K562 (cell line): Measurements from ENCODE around the gene INPPL1. TPM values are rescaled to one million over a fixed set of nuclear protein-coding genes. Genes with fewer than 3 reads are reported as not detected.

Source experiments
- MBD2 ChIP-seq: sonication (generic); IDR thresholded peaks from 2 replicates; pipeline ENCODE4 v1.6.1; 2016; ENCODE audit warnings: low read depth, borderline replicate concordance
- MCM7 ChIP-seq, 2 experiments: fragments of 450-650 bp; IDR thresholded peaks; 2 replicates each; pipeline ENCODE4 v1.6.1; 2016 to 2018
- MEIS2 ChIP-seq: fragments of 450-650 bp; IDR thresholded peaks from 2 replicates; pipeline ENCODE4 v1.6.1; 2014; ENCODE audit warnings: mild to moderate bottlenecking; ENCODE audit not compliant: partially characterized antibody
- MTA2 ChIP-seq: fragments of 450-650 bp; IDR thresholded peaks from 2 replicates; pipeline ENCODE4 v1.6.1; 2016; ENCODE audit warnings: low read depth
- TCFL5 ChIP-seq: fragments of 250-450 bp; sonication (Bioruptor Pico); conservative IDR thresholded peaks from 2 replicates; pipeline ENCODE4 v1.6.1; 2021; ENCODE audit warnings: mild to moderate bottlenecking, moderate library complexity, matching md5 sums
- polyA plus RNA-seq, 8 experiments: library from polyadenylated mRNA; depleted of rRNA in 4 of 8; stranded (reverse) in 5 of 8; unstranded in 3 of 8; fragments of >200 nt; fragmentation: Nextera tagmentation in 2 of 8; fragmentation: Illumina TruSeq in 1 of 8; extraction: Ambion mirVana in 2 of 8; extraction: Trizol in 1 of 8; gene quantifications; 2 replicates each; pipeline versions ENCODE4 v1.2.1 to v1.2.3, GENCODE V29; 2011 to 2014; ENCODE audit warnings: inconsistent platforms in 1 of 8, missing spikeins in 1 of 8
- total RNA-seq, 7 experiments: library from RNA; depleted of rRNA in 6 of 7; stranded (reverse); fragments of >200 nt in 6 of 7; fragmentation: Illumina TruSeq in 2 of 7; extraction: Trizol in 2 of 7; gene quantifications; 2 replicates each; pipeline versions ENCODE4 v1.2.1 to v1.2.3, GENCODE V29; 2011 to 2021; ENCODE audit warnings: low replicate concordance in 1 of 7
- TF ChIP-seq, protein P1 (sequence below): fragments of 450-650 bp; IDR thresholded peaks from 2 replicates; pipeline ENCODE4 v1.6.1; 2016; ENCODE audit warnings: mild to moderate bottlenecking, moderate library complexity
- TF ChIP-seq, protein P2 (sequence below): fragments of 250-450 bp; sonication (Bioruptor Pico); IDR thresholded peaks from 2 replicates; pipeline ENCODE4 v1.8.0; 2022; ENCODE audit warnings: moderate library complexity, mild to moderate bottlenecking, inconsistent platforms
- TF ChIP-seq, protein P3 (sequence below): sonication (generic); formaldehyde crosslinking; IDR thresholded peaks from 2 replicates; pipeline ENCODE4 v1.8.1; 2022; ENCODE audit warnings: missing genetic modification reagents
- TF ChIP-seq, protein P4 (sequence below): sonication (generic); formaldehyde crosslinking; IDR thresholded peaks from 2 replicates; pipeline ENCODE4 v1.8.1; 2023; ENCODE audit warnings: mild to moderate bottlenecking, missing genetic modification reagents
- TF ChIP-seq, protein P5 (sequence below): sonication (generic); formaldehyde crosslinking; IDR thresholded peaks from 2 replicates; pipeline ENCODE4 v1.8.0; 2022; ENCODE audit warnings: mild to moderate bottlenecking, missing genetic modification reagents, borderline replicate concordance

Gene INPPL1
- total and polyA plus RNA-seq, 9 of the 15 experiments (the other 6 are each of a cell fraction or from before 2014, with no cell fraction given) = 0.55 to 137 (median 61.6) TPM

DNA sequence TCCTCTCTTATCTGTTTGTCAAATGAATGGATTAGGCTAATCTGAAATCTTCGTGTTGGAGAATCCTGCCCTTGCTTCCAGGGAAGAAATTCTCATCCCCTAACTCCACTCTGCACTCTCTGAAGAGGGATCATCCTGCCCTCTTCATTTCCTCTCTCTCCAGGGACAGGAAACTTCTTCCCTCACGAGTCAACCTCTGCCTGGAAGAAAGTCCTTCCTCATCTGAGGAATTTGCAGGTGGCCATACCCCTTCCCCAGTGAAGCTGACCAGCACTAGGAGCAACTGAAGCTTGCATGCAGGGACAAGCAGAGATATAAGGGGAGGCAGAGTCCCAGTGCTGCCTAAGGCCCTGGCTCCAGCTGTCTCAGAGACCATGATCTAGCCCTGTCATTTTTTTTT, 23.0 kb downstream of the INPPL1 start (continued):
- TF ChIP-seq, protein P1, sequence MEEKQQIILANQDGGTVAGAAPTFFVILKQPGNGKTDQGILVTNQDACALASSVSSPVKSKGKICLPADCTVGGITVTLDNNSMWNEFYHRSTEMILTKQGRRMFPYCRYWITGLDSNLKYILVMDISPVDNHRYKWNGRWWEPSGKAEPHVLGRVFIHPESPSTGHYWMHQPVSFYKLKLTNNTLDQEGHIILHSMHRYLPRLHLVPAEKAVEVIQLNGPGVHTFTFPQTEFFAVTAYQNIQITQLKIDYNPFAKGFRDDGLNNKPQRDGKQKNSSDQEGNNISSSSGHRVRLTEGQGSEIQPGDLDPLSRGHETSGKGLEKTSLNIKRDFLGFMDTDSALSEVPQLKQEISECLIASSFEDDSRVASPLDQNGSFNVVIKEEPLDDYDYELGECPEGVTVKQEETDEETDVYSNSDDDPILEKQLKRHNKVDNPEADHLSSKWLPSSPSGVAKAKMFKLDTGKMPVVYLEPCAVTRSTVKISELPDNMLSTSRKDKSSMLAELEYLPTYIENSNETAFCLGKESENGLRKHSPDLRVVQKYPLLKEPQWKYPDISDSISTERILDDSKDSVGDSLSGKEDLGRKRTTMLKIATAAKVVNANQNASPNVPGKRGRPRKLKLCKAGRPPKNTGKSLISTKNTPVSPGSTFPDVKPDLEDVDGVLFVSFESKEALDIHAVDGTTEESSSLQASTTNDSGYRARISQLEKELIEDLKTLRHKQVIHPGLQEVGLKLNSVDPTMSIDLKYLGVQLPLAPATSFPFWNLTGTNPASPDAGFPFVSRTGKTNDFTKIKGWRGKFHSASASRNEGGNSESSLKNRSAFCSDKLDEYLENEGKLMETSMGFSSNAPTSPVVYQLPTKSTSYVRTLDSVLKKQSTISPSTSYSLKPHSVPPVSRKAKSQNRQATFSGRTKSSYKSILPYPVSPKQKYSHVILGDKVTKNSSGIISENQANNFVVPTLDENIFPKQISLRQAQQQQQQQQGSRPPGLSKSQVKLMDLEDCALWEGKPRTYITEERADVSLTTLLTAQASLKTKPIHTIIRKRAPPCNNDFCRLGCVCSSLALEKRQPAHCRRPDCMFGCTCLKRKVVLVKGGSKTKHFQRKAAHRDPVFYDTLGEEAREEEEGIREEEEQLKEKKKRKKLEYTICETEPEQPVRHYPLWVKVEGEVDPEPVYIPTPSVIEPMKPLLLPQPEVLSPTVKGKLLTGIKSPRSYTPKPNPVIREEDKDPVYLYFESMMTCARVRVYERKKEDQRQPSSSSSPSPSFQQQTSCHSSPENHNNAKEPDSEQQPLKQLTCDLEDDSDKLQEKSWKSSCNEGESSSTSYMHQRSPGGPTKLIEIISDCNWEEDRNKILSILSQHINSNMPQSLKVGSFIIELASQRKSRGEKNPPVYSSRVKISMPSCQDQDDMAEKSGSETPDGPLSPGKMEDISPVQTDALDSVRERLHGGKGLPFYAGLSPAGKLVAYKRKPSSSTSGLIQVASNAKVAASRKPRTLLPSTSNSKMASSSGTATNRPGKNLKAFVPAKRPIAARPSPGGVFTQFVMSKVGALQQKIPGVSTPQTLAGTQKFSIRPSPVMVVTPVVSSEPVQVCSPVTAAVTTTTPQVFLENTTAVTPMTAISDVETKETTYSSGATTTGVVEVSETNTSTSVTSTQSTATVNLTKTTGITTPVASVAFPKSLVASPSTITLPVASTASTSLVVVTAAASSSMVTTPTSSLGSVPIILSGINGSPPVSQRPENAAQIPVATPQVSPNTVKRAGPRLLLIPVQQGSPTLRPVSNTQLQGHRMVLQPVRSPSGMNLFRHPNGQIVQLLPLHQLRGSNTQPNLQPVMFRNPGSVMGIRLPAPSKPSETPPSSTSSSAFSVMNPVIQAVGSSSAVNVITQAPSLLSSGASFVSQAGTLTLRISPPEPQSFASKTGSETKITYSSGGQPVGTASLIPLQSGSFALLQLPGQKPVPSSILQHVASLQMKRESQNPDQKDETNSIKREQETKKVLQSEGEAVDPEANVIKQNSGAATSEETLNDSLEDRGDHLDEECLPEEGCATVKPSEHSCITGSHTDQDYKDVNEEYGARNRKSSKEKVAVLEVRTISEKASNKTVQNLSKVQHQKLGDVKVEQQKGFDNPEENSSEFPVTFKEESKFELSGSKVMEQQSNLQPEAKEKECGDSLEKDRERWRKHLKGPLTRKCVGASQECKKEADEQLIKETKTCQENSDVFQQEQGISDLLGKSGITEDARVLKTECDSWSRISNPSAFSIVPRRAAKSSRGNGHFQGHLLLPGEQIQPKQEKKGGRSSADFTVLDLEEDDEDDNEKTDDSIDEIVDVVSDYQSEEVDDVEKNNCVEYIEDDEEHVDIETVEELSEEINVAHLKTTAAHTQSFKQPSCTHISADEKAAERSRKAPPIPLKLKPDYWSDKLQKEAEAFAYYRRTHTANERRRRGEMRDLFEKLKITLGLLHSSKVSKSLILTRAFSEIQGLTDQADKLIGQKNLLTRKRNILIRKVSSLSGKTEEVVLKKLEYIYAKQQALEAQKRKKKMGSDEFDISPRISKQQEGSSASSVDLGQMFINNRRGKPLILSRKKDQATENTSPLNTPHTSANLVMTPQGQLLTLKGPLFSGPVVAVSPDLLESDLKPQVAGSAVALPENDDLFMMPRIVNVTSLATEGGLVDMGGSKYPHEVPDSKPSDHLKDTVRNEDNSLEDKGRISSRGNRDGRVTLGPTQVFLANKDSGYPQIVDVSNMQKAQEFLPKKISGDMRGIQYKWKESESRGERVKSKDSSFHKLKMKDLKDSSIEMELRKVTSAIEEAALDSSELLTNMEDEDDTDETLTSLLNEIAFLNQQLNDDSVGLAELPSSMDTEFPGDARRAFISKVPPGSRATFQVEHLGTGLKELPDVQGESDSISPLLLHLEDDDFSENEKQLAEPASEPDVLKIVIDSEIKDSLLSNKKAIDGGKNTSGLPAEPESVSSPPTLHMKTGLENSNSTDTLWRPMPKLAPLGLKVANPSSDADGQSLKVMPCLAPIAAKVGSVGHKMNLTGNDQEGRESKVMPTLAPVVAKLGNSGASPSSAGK = no peak
- TF ChIP-seq TCFL5 (CRISPR knock-in tag) = no peak
- TF ChIP-seq MEIS2 = no peak
- TF ChIP-seq, protein P2, sequence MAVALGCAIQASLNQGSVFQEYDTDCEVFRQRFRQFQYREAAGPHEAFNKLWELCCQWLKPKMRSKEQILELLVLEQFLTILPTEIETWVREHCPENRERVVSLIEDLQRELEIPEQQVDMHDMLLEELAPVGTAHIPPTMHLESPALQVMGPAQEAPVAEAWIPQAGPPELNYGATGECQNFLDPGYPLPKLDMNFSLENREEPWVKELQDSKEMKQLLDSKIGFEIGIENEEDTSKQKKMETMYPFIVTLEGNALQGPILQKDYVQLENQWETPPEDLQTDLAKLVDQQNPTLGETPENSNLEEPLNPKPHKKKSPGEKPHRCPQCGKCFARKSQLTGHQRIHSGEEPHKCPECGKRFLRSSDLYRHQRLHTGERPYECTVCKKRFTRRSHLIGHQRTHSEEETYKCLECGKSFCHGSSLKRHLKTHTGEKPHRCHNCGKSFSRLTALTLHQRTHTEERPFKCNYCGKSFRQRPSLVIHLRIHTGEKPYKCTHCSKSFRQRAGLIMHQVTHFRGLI (CRISPR knock-in tag) = no peak
- TF ChIP-seq, protein P3, sequence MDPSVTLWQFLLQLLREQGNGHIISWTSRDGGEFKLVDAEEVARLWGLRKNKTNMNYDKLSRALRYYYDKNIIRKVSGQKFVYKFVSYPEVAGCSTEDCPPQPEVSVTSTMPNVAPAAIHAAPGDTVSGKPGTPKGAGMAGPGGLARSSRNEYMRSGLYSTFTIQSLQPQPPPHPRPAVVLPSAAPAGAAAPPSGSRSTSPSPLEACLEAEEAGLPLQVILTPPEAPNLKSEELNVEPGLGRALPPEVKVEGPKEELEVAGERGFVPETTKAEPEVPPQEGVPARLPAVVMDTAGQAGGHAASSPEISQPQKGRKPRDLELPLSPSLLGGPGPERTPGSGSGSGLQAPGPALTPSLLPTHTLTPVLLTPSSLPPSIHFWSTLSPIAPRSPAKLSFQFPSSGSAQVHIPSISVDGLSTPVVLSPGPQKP = no peak
- TF ChIP-seq MTA2 = no peak
- TF ChIP-seq, protein P4, sequence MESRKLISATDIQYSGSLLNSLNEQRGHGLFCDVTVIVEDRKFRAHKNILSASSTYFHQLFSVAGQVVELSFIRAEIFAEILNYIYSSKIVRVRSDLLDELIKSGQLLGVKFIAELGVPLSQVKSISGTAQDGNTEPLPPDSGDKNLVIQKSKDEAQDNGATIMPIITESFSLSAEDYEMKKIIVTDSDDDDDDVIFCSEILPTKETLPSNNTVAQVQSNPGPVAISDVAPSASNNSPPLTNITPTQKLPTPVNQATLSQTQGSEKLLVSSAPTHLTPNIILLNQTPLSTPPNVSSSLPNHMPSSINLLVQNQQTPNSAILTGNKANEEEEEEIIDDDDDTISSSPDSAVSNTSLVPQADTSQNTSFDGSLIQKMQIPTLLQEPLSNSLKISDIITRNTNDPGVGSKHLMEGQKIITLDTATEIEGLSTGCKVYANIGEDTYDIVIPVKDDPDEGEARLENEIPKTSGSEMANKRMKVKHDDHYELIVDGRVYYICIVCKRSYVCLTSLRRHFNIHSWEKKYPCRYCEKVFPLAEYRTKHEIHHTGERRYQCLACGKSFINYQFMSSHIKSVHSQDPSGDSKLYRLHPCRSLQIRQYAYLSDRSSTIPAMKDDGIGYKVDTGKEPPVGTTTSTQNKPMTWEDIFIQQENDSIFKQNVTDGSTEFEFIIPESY (CRISPR knock-in tag) = no peak
- TF ChIP-seq MBD2 = no peak
- TF ChIP-seq, protein P5, sequence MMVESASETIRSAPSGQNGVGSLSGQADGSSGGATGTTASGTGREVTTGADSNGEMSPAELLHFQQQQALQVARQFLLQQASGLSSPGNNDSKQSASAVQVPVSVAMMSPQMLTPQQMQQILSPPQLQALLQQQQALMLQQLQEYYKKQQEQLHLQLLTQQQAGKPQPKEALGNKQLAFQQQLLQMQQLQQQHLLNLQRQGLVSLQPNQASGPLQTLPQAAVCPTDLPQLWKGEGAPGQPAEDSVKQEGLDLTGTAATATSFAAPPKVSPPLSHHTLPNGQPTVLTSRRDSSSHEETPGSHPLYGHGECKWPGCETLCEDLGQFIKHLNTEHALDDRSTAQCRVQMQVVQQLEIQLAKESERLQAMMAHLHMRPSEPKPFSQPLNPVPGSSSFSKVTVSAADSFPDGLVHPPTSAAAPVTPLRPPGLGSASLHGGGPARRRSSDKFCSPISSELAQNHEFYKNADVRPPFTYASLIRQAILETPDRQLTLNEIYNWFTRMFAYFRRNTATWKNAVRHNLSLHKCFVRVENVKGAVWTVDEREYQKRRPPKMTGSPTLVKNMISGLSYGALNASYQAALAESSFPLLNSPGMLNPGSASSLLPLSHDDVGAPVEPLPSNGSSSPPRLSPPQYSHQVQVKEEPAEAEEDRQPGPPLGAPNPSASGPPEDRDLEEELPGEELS (CRISPR knock-in tag) = no peak
- TF ChIP-seq MCM7 (IDR thresholded peaks at IDR 0.05) = no peak
